Inflammatory macrophage (primary cell): Measurements from ENCODE around the gene KIF12.

Experiments used
- DNase-seq, 2 donors: peaks; one replicate each; pipeline ENCODE4 v3.0.0-alpha.2; 2020 to 2022

Gene KIF12

DNA sequence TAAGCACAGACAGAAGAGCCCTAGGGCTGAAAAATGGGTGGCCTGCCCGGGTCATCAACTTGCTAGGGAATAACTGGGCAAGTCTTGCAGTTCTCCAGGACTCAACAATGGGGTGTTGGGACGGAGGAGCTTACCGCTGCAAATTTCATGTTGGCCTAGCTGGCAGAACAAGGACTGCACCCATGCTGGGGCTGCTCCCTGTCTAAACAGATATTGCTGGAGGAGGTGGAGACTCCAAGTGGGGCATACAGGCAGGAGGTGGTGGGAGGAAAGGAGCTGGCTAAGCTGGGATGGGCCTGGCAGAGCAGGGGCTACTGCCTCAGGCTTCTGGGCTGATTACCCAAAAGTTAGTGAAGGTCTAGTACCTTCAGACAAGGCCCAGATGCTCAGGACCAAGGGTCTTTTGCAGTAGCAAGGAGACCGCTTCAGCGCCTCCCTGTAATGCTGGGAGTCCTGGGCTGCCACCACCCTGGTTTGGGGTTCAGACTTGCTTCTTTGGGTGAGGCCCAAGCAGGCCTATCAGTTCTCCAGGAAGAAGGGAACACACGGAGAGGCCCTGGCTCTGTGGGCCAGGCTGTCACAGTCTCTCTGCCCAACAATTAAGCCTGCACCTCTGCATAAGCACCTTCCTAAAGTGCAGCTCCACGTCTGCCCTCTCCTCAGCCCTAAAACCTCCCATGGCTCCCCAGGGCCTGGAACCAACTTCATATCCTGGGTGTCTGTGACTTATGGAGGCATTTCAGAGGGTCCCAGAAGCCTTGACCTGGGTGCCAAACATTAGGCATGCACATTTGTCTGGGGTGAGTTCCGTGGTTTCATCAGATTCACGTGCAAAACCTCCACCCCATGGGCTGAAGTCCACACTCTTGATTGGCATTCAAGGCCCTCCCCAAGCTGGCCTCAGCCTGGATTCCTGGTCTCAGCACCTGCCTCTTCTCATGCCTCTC, 24.2 kb upstream of the KIF12 start:
- no peak for DNase-seq

DNA sequence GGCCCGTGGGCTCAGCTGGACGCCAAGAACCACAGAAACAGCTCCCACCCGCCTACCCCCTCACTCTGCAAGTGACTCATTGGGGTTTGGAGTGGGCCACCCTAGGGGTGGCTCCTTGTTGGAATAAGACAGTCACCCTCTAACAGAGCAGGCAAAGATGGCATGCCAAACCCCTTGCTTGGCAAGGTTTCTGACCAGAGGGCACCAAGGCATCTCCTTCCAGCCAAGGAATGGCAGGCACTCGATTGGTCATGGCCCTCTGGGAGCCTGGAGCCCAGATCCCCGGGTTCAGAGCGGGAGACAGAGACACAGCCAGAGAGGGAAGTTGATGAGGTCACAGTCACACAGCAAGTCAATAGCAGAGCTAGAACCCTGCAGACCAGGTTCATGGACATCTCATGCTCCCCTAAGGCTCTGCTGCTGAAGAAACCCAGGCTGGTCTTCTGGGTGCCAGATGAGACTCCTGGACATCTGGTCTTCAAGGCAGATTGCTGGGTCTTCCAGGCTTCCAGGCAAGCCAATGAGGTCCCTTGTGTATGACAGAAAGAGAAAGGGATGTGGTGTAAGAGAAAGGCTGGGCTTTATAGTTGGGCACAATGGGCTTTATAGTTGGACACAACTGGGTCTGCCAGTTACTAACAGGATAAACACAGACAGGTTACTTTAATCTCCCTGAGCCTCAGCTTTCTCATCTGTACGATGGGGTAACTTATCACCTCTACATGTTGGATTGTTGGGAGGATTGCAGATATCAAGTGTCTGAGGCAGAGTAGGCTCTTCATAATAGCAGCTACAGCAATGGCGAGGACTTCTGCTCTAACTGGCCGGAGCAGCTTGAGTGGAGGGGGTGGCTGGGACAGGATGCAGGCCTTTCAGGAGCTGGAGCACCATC, 23.3 kb upstream of the KIF12 start:
- DNase-seq: no peak

DNA sequence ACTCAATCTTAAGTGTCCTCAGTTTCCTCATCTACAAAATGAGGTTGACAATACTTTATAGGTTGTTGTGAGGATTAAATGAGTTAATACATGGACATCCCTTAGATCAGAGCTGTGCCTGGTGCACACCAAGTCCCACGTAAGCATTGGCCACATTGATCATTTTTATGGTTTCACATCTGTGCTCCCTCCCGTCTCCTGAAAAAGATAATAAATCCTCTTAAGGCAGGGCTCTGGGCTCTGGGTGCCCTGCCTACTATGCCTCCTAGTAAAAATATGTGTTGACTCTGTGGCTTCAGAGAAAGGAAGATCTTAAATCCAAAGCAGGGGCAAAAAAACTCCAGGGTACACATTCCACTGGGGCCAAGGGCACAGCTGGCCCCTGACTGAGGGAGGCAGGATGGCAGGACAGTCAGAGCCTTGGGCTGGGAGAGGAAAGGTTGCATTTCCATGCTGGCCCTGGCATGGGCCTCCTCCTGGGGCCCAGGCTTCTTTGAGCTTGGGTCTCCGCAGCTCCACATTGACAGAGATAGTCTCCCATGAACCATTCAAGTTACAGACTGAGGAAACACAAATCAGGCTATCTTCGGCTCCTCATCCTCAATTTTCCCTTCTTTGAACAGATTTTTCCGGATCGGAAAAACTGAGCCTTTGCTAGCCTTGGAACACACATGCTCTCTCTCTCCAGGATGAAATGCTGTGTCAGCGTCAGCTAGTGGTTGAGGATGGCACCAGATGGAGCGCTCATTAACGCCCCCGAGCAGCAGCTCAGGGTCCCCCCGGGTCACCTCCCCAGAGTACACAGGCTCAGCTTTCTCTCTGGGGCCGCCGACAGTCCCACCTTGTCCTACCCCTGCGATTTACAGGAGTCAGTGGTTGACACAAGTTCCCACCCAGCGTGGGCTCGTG, 22.4 kb upstream of the KIF12 start:
- no peak for DNase-seq

DNA sequence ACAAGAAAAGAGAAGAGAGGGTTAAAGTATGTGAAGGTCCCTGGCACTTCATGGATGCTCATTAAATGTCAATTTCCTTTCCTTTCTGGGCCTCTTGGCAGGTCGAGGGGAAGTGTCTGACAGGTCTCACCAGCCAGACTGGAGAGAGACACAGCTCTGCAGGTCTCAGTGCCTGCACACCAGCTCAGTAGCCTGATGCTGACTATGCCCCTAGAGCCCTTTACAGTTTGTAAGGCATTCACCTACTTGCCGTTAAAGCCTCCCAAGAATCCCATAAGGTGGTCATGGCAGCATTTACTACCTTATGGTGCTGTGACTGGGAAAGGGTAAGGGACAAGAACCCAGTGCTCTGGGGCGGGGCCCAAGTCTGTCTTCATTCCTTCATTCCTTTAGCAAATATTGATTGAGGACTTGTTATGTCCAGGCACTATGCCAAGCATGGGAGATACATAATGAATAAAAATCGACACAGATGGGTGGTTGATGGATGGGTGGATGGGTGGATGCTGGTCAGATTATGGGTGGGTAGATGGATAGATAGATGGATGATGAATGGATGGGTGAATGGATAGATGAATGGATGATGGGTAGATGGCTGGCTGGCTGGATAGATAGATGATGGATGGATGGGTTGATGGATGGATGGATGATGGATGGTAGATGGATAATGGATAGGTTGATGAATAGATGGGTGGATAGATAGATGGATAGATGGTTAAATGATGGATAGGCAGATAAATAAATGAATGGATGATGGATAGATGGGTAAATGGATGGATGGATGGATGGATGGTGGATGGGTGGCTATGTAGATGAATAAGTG, 21.3 kb upstream of the KIF12 start:
- no peak for DNase-seq

DNA sequence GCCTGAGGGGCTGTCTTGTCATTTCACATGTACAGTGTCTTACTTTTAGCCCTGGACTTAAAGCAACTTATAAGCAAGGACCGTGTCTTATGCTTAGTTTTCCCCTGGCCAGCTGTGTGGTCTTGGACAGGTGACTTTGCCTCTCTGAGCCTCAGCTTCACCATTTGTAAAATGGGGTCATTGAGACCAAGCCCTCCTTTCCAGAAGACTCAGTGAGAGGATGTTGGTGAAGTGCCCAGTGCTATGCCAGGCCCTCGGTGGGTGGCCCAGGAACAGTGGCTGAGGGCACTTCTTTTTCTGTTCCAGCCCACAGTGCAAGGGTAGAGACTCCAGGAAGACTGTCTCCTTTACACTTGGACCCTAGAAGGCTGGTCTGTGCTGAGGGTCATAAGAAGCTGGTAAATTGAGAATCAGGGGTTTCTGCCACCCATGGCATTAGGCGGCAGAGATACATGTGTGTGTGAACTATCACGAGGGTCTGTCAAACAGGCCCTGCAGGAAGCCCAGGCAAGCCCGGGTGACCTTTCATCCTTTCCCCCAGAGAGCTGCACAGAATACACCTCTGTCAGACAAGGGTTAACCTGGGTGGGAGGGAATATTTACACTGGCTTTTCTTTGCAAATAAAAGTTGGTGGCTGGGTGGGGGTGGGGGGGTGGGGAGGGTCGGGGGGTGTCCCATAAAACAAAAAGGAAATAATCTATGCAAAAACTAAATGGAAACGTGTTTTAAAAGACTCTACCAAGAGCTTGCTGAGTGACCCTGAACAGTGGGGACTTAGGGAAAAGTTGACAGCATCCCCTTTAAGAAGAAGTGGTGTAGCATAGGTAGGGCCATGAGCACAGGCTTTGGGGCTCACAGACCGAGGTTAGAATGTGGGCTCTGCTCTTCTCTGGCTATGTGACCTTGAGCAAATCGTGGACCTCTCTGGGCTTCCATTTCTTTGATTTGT, 20.4 kb upstream of the KIF12 start:
- no peak for DNase-seq

DNA sequence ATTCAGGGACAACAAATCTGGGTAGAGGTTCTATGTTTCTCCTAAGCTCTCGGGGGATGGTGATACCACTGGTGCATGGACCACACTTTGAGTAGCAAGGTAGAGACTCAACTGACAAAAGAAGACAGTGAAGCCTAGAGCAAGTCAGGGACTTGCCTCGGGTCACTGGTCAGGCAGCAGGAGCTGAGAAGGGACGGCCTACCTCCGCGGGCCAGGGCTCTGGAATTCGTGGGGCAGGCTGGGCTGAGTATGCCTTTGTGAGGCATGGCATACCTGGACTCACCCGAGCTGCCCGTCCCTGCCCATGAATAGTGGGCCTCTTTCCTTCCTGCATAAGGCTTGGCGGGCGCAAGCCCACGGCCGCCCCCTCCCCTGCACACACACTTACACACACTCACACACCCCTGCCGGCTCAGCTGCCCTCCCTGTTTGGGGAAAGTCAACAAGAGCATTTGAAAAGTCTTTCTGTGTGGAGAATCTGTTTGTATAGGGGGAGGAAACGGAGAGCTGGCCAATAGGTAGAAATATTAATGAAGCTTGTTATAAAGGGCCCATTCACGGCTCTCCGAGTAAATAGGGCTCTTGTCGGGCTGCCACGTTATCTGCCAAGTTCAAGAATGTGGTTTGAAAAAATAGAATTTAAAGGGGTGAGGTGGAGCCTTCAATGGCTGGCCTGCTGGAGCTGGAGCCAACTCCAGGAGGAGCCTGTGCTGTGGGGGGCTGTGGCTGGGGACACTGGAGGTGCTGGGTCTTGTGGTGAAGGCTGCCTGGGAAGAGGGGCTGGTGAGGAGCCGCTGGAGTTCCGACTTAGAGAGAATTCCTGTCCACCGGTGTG, 19.1 kb upstream of the KIF12 start:
- no peak for DNase-seq

DNA sequence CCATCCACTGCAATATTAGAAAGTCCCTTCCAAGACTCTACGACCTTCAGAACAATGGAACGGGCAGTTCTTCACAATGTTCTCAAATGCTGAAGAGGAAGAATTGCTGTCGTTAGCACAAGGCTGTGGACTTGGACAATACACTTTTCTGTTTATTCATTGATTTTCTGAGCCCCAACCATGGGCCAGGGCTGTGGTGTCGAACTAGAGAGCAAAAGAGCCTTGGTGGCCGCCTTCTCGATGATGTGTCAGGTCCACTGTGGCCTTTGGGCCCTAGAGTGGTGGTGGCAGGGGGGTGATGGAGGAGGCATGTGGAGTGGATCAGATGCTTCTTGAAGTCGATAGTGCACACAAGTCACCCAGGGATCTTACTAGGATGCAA, 18.5 kb upstream of the KIF12 start:
- DNase-seq: no peak

DNA sequence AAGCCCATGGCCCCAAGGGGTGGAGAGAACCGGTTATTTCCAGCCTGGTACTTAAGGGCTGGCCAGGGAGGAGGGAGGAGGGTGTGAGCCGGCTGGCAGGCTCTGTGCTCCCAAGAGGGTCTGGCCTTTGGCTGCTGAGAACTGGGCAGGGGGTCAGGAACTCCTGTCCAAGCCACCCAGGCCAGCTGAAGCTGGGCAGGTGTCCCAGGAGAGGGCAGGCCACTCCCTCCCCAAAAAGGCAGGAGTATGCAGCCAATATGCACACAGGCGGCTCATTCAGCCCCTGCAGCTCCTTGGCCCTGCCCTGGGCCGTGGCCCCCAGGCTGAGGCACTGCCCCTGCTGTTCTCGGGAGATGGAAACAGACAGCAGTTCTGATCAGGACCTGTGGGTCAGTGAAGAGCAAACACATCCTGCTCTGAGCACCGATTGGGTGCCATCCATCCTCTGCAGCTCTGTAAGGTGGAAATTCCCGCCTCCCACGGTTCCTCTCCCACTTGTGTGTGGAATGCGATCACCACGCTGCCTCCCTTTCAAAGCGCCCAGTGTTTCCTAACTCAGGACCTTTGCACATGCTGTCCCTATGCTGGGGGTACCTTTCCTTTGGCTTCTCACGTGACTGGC, 17.1 kb upstream of the KIF12 start:
- DNase-seq: no peak

DNA sequence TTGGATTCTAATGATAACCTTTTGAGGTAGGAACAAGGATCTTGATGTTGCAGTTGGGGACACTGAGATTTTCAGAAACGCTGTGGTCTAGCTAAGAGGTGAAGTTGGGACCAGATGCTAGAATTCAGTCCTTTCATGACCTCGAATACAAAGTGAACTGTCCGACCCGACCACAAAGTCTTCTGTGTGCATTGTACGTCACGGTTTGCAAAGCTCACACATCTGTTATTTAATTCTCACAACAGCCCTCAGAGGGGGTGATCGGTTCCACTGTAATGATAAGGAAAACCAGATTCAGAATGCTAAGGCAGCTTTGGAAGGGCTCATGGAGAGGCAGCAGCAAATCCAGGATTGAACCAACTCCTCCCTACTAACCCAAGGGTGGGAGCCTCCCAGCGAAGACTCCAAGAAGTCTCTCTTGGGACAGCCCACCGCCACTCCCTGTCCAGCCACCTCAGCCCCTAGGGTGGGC, 16.6 kb upstream of the KIF12 start:
- no peak for DNase-seq

DNA sequence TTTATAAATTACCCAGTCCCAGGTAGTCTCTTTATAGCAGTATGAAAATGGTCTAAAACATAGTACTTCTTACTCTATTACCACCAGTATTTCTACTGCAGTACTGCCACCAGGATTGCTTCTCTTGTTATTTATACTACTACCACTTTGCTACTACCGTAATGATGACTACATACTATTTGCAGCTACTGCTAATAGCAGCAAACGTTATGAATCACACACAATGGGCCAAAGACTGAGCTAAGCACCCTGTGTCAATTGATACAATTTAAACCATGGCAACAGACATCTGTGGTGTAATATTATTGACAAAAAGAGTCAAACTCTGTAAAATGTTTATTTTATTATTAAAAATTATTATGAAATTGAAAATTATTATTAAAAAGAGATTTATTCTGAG, 15.3 kb upstream of the KIF12 start:
- DNase-seq: no peak

DNA sequence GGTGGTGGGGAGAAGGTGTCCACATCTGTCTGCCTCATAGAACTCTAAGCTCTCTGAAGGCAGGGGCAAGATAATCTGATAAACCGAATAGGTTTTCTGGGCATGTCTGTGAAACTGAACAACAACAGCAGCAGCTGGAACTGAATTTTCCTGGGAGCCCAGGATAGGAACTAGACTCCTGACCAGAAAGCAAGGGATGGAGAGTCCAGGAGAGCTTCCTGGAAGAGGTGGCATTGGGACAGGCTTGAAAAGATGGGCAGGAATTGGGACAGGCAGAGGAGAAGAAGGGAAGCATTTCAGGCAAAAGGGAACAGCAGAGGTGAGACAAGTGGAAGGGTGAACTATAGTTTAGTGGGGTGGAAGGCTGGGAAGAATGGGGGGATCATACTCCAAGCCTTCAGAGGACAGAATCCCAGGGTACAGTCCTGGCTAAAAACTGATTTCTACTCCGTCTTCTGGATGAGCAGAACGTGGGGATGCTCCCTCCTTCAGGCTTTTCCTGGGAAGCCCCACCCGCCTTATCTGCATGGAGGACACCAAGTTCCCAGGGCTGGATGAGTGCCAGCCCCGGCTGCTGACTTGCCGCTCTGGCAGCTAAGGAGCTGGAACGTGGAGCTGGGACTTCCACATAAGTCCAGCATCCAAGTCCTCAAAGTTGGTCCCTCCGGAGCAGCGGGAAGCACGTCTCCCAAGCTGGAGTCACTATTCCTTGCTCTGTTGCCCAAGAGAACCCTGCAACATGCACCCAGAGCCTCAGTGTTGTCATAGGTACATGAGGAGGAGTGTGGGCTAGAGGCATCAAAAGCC, 13.9 kb upstream of the KIF12 start:
- no peak for DNase-seq

DNA sequence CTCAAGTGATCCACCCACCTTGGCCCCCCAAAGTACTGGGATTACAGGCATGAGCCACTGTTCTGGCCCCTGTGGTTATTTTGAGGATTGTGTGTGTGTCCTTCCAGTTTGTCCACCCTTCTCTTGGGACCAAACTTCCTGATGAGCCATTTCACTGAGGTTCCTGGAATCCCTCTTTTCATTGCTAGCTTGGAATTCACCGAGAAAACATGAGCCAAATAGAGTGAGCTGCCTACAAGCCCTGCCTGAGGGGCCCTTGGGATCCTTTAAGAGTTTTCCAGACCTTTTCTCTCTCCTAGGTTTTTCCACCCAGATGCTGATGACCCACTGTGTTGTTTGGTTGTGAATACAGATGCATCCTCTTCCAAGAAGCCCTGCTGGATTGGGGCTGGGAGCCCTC, 13.2 kb upstream of the KIF12 start:
- DNase-seq: no peak

DNA sequence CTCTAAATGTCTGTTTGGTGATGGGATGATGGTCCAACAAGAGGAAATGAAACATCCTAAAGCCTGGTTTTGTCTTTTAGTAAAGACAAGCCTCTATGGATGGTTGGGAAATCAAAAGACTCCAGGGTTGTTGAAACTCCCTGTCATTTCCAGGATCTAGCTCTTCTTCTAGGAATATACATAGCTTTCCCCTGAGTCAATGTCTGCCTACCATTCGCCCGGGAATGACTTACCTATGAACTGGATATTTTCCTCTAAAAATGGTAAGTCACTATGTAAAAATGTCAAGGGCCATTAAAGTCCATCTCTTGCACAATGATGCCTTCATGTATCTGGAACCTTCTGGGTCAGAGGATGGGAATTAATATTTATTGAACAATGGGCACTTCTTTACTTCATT, 11.1 kb upstream of the KIF12 start:
- DNase-seq: no peak

DNA sequence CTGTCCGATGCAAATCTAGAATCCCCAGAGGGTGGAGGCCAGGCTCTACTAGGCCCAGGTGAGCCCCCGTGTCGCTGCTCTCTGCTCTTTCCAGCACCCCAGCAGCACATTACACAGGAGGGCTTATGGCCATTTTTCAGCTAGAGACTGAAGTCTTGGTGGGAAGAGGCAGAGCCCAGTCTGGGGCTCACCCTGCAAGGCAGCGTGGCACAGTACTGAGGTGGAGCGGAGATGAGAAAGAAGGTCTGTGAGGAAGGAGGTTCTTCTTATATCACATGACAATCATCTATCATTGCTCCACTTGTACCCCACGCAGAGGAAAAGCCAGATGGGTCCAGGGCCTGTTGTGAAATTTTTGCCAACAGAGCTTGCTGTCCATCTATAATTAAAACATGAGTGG, 10.0 kb upstream of the KIF12 start:
- DNase-seq: no peak

DNA sequence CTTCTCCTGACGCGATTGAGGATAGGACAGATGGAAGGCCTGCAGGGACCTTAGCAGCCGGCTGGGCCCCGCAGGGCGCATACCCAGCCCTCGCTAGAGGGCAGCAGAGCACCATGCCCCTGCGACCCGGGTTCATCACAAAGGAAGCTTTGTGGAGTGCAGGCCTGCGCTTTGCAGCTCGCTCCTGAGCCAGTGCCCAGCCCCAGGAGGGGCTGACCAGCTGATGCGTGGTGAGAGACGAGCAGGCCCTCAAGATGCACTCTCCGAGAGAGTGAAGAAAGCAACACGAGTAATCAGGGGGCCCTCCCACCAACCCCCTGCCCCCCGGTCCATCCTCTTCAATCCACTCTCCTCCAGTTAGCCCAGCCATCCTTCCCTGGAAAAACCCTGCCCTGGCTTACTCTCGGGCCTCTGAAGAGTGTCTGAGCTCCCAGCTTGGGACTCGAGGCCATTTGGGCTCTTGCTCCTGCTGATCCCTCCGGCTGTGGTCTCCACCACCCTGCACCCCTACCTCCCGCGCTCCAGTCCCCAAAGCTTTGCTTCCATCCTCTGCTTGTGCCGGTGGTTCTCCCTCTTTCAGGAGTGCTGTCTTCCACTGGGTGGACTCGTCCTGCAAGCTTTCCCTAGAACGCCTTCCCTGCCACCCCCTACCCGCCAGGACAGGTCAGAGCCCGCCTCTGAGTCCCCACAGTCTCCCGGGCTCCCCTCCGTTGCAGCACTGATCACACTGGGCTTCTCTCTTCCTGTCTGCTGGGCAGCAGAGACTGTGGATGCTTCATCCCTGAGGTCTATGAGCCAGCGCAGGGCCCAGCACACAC, 9.1 kb upstream of the KIF12 start:
- DNase-seq: peak; percentile 53 to 74

DNA sequence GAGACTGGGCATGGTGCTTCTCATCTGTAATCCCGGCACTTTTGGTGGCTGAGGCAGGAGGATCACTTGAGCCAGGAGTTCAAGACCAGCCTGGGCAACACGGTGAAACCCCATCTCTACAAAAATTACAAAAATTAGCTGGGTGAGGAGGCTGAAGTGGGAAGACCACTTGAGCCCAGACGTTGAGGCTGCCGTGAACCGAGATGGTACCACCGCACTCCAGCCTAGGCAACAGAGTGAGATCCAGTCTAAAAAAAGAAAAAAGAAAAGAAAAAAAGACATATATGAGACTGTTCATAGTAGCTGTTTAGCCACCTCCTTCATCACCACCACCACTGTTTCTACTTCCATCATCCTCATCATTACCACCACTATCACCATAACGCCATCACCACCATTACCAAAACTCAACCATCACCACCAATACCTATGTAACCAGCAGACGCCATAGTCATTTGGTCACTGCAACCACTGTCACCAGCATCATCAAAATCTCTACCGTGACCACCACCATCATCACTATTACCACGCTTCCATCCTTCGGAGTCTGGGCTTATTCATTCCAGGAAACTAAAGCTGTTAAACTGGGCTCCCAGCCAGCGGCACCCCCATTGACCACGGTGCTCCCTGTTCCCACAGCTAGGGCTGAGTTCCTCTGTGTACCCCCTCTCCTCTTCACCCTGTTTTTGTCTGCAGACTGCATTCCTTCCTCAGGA, 8.4 kb upstream of the KIF12 start:
- DNase-seq: no peak
